Dermis microvascular lymphatic vessel endothelial cell (primary cell): ENCODE measurements around the gene GP1BB. TPM values are rescaled to one million over a fixed set of nuclear protein-coding genes. Genes with fewer than 3 reads are reported as not detected.

Experiments used
- DNase-seq, 2 donors: peaks; one replicate each; pipeline versions ENCODE4 v3.0.0 to v3.0.0-alpha.2; 2010; ENCODE audit warnings: low read depth in 2 of 2
- total RNA-seq: library from RNA; depleted of rRNA; stranded (reverse); fragments of >200 nt; gene quantifications from 2 replicates; pipeline ENCODE4 v1.2.1, GENCODE V29; 2014

GP1BB gene
- total RNA-seq, 1 donor from 2014 or later = 2.7 TPM

- peak in 1 of 2 donors; percentile 24 for DNase-seq
Measured at GRCh38 chr22:19714312-19715187, 8.8 kb upstream of the GP1BB start, which contains the start of gene SEPTIN5. SEPTIN5 (plus strand) TSS chr22:19714503; CDS start chr22:19714589, 86 bp downstream.

GRCh38 chr22:19715188-19715930, 8.0 kb upstream of the GP1BB start:
- no peak for DNase-seq

DNA sequence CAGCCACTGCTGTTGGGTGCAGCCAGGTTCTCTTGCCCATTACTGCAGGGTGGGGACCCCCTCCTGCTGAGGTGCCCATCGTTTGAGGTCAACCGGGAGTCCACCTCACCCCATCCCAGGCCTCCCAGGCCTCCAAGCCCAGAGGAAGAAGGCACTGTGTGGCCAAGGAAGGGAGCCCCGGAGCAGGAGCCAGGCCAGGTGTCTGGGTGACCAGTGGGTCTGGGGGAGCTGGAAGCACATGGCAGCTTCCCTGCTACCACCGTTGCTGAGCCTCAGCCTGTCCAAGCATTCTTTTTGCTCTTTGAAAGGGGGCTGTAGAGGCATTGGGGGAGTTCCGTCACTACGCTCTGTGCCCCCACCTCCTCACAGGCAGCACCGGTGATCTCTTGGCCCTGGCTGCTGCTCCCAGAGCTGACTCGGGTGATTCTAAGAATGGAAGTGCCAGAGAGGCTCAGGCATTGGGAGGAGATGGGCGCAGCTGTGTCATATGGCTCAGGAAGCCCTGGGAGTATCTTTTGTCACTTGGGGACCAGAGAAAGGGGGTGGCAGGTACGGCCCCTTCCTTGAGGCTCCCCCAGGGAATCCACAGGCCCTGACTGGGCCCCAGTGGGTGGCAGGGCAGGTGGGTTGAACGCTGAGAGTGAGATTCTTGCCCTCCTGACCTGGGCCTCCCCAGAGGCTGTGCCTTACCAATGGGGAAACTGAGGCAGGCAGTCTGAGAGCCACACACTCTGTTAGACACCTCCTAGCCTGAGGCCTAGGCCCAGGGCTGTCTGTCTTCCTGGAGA, 7.1 kb upstream of the GP1BB start:
- no peak for DNase-seq

GRCh38 chr22:19716829-19717105, 6.6 kb upstream of the GP1BB start:
- DNase-seq = no peak

DNA sequence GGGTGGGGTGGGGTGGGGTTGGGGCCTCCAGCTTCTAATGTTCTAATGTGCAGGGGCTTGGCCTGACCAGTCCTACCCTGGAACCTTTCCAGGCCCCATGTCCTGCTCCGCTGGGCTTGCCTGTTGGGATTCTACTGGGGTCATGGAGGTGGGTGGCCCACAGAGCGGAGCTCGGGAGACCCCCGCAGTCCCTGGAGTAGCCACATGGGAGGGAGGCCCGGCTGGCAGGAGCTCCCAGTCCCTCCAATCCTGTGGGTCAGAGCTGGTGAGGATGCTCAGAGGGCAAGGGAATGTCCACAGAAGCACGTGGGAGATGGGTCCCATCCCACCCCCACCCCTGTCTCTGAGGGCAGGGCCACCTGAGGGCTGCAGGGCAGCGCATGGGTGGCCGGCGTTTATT, 6.2 kb upstream of the GP1BB start:
- no peak for DNase-seq

DNA sequence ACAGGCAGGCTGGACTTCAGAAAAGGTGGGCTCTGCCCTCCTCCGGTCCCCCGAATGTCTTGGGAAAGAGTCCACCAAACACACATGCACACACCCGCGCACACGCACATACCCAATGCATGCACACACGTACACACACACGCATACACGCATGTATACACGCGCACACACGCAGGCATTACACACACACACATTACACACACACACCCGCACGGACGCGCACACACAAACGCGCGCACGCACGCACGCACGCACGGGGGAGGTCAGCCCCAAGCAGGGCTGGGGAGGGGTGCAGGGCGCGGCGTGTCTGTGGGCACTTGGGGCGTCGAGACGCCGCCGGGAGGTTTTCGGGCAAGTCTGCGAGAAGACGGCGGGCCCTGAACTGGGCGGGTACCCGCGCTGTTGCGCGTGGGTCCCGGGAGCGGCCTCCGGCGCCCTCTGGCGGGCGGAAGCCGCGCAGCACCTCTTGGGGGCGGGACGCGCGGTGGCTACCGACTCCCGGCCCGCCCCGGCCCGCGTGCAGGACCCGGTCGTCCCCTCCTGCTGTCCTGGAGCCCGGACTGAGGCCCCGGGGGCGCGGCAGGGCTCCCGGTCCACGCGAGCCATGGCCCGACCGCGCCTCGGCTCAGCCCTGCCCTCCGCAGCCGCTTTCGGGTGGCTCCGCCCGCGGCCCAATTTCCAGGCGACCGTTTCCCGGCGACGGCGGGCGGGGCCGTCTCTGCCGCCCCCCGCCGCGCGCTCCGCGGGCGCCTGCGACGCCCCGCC, 5.5 kb upstream of the GP1BB start:
- DNase-seq = peak; percentile 27 to 66

GRCh38 chr22:19718456-19719049, 4.8 kb upstream of the GP1BB start:
- DNase-seq = no peak

DNA sequence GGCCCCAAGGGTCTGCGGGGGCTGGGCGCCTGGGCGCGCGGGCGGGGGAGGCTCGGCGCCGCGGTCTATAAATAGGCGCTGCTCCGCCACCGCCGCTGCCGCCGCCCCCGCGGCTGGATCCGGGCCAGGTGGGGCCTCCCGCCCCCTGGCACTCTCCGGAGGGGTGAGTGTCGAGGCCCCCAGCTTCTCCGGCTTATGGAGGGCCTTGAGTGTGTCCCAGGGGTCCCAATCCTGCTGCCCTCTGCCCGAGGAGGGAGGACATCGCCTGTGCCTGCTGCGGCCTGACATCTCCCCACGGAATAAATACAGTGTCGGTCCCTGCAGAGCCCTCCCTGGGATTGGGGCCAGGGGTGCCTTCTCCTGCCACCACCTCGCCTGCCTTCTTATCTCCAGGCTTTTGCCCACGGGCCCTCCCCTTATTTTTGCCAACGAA, 4.3 kb upstream of the GP1BB start:
- peak in 1 of 2 donors; percentile 17 for DNase-seq

- no peak for DNase-seq
Measured at GRCh38 chr22:19719488-19720021, 3.8 kb upstream of the GP1BB start.

DNA sequence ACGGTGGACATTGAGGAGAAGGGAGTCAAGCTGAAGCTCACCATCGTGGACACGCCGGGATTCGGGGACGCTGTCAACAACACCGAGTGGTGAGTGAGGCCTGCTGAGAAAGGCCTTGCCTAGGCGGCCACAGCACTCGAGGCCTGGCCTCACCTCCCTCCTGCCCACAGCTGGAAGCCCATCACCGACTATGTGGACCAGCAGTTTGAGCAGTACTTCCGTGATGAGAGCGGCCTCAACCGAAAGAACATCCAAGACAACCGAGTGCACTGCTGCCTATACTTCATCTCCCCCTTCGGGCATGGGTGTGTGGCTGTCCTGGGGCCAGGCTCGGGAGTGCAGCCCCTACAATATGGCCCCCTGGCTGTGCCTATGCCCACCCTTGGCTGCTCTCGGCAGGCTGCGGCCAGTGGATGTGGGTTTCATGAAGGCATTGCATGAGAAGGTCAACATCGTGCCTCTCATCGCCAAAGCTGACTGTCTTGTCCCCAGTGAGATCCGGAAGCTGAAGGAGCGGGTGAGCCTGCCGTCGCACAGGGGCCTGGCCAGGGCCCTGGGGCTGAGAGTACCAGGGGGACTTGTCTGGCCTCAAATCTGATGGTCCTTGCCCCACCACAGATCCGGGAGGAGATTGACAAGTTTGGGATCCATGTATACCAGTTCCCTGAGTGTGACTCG, 3.0 kb upstream of the GP1BB start:
- DNase-seq = no peak

- DNase-seq = no peak
Measured at GRCh38 chr22:19720999-19721329, 2.4 kb upstream of the GP1BB start.

- DNase-seq = no peak
Measured at GRCh38 chr22:19721330-19722177, 1.8 kb upstream of the GP1BB start.

GRCh38 chr22:19722178-19722981, 959 bp upstream of the GP1BB start:
- no peak for DNase-seq

GRCh38 chr22:19722982-19723231, 432 bp upstream of the GP1BB start:
- DNase-seq = no peak

- DNase-seq = peak; percentile 43 to 83
Measured at GRCh38 chr22:19723983-19724827, 866 bp downstream of the GP1BB start.

GRCh38 chr22:19724927-19725661, 1.8 kb downstream of the GP1BB start:
- DNase-seq = no peak
